NCI-H524 (cell line): ENCODE measurements around the gene ADPRM.
A peak's percentile ranks its signal among the peaks of the same experiment; 100 is the strongest.

Experiments
- DNase-seq, 2 experiments: peaks; one replicate each; lab custom pipeline; 2025; lab: John Stamatoyannopoulos, UW

The ADPRM gene

GRCh38 chr17:10741416-10742135 lies 44.2 kb downstream of the ADPRM start:
- DNase-seq: no peak

GRCh38 chr17:10742431-10742830 lies 45.0 kb downstream of the ADPRM start:
- DNase-seq: no peak

GRCh38 chr17:10743316-10744009 lies 46.1 kb downstream of the ADPRM start:
- no peak for DNase-seq

- DNase-seq: no peak
Observed at GRCh38 chr17:10744501-10745000, 47.2 kb downstream of the ADPRM start.

GRCh38 chr17:10745231-10745630 lies 47.8 kb downstream of the ADPRM start:
- DNase-seq: no peak

GRCh38 chr17:10748531-10749181 lies 51.3 kb downstream of the ADPRM start:
- DNase-seq: no peak

- DNase-seq: no peak
Observed at GRCh38 chr17:10750210-10750609, 52.8 kb downstream of the ADPRM start.

GRCh38 chr17:10751563-10751962 lies 54.2 kb downstream of the ADPRM start:
- no peak for DNase-seq

- DNase-seq: no peak
Observed at GRCh38 chr17:10752696-10753095, 55.3 kb downstream of the ADPRM start.

GRCh38 chr17:10754109-10754508 lies 56.7 kb downstream of the ADPRM start:
- peak in 1 of 2 experiments; percentile 36 for DNase-seq

GRCh38 chr17:10754861-10755591 lies 57.6 kb downstream of the ADPRM start:
- DNase-seq: no peak

- no peak for DNase-seq
Observed at GRCh38 chr17:10755592-10756127, 58.3 kb downstream of the ADPRM start.

- DNase-seq: no peak
Observed at GRCh38 chr17:10756185-10756584, 58.8 kb downstream of the ADPRM start.

GRCh38 chr17:10756619-10757018 lies 59.2 kb downstream of the ADPRM start:
- no peak for DNase-seq

GRCh38 chr17:10757067-10757466 lies 59.7 kb downstream of the ADPRM start:
- no peak for DNase-seq

- DNase-seq: no peak
Observed at GRCh38 chr17:10757647-10758046, 60.3 kb downstream of the ADPRM start.

- DNase-seq: no peak
Observed at GRCh38 chr17:10758062-10758461, 60.7 kb downstream of the ADPRM start.
